H9 (cell line): ENCODE measurements around the gene TNPO2. TPM values are rescaled to one million over a fixed set of nuclear protein-coding genes. Genes with fewer than 3 reads are reported as not detected.

Source experiments
- DNase-seq: peaks from one replicate; pipeline ENCODE4 v3.0.0-alpha.2; 2017
- H2AFZ ChIP-seq: one replicate; pipeline ENCODE4 v1.6.1; 2013; ENCODE audit warnings: mild to moderate bottlenecking, low read length, control low read depth, moderate library complexity
- H2AK5ac ChIP-seq: 2 replicates; pipeline ENCODE4 v1.6.1; 2013; ENCODE audit warnings: low read length, control low read depth, mixed read lengths; ENCODE audit not compliant: insufficient read length
- H2BK120ac ChIP-seq: one replicate; pipeline ENCODE4 v1.6.1; 2013; ENCODE audit warnings: low read depth, mild to moderate bottlenecking, low read length, control low read depth, inconsistent platforms; ENCODE audit not compliant: poor library complexity, severe bottlenecking
- H2BK12ac ChIP-seq: 2 replicates; pipeline ENCODE4 v1.6.1; 2013; ENCODE audit warnings: low read length, control low read depth, mixed read lengths, low read depth; ENCODE audit not compliant: insufficient read length
- H2BK15ac ChIP-seq: 2 replicates; pipeline ENCODE4 v1.6.1; 2013; ENCODE audit warnings: low read depth, low read length, control low read depth
- H2BK20ac ChIP-seq: one replicate; pipeline ENCODE4 v1.6.1; 2013; ENCODE audit warnings: low read depth, mild to moderate bottlenecking, low read length, control low read depth, inconsistent platforms; ENCODE audit not compliant: poor library complexity, severe bottlenecking
- H2BK5ac ChIP-seq: 2 replicates; pipeline ENCODE4 v1.6.1; 2013; ENCODE audit warnings: low read length, control low read depth, mixed read lengths; ENCODE audit not compliant: insufficient read length
- H3K14ac ChIP-seq: 2 replicates; pipeline ENCODE4 v1.6.1; 2013; ENCODE audit warnings: low read length, control low read depth; ENCODE audit not compliant: insufficient read depth
- H3K18ac ChIP-seq: 2 replicates; pipeline ENCODE4 v1.6.1; 2013; ENCODE audit warnings: low read depth, mild to moderate bottlenecking, mixed read lengths, low read length, control low read depth; ENCODE audit not compliant: insufficient read length
- H3K23ac ChIP-seq: 2 replicates; pipeline ENCODE4 v1.6.1; 2013; ENCODE audit warnings: low read length, control low read depth, mixed read lengths, low read depth; ENCODE audit not compliant: insufficient read length
- H3K23me2 ChIP-seq: 2 replicates; pipeline ENCODE4 v1.6.1; 2013; ENCODE audit warnings: low read depth, mild to moderate bottlenecking, mixed read lengths, low read length, control low read depth; ENCODE audit not compliant: insufficient read length, poor library complexity, severe bottlenecking
- H3K27ac ChIP-seq: 2 replicates; pipeline ENCODE4 v1.5.1; 2013; ENCODE audit warnings: low read length, control low read depth, mixed read lengths, low read depth; ENCODE audit not compliant: insufficient read length
- H3K27me3 ChIP-seq: 2 replicates; pipeline ENCODE4 v1.6.1; 2013; ENCODE audit warnings: low read length, control low read depth, inconsistent platforms; ENCODE audit not compliant: insufficient read depth
- H3K4ac ChIP-seq: 2 replicates; pipeline ENCODE4 v1.6.1; 2013; ENCODE audit warnings: low read depth, mild to moderate bottlenecking, control low read depth, inconsistent platforms, low read length, moderate library complexity
- H3K4me1 ChIP-seq: 2 replicates; pipeline ENCODE4 v1.6.1; 2013; ENCODE audit warnings: low read length, control low read depth, inconsistent platforms; ENCODE audit not compliant: insufficient read depth
- H3K4me2 ChIP-seq: 2 replicates; pipeline ENCODE4 v1.6.1; 2013; ENCODE audit warnings: low read length, control low read depth, mixed read lengths; ENCODE audit not compliant: insufficient read length, insufficient read depth
- H3K56ac ChIP-seq: 2 replicates; pipeline ENCODE4 v1.6.1; 2013; ENCODE audit warnings: low read depth, mild to moderate bottlenecking, mixed read lengths, low read length, control low read depth; ENCODE audit not compliant: insufficient read length
- H3K79me1 ChIP-seq: 2 replicates; pipeline ENCODE4 v1.6.1; 2013; ENCODE audit warnings: low read depth, mild to moderate bottlenecking, moderate library complexity, low read length, control low read depth, inconsistent platforms; ENCODE audit not compliant: insufficient read depth, poor library complexity, severe bottlenecking
- H3K79me2 ChIP-seq: 2 replicates; pipeline ENCODE4 v1.6.1; 2013; ENCODE audit warnings: low read length, control low read depth, inconsistent platforms; ENCODE audit not compliant: insufficient read depth
- H3K9ac ChIP-seq: 2 replicates; pipeline ENCODE4 v1.6.1; 2013; ENCODE audit warnings: low read length, control low read depth, mixed read lengths; ENCODE audit not compliant: insufficient read length; ENCODE audit errors: extremely low read depth
- H3K9me3 ChIP-seq: one replicate; pipeline ENCODE4 v1.6.1; 2013; ENCODE audit warnings: low read depth, low read length, inconsistent platforms; ENCODE audit not compliant: control insufficient read depth
- H3T11ph ChIP-seq: one replicate; pipeline ENCODE4 v1.6.1; 2013; ENCODE audit warnings: mild to moderate bottlenecking, low read length, control low read depth, inconsistent platforms
- H4K20me1 ChIP-seq: one replicate; pipeline ENCODE4 v1.6.1; 2013; ENCODE audit not compliant: control insufficient read depth, insufficient read length, insufficient read depth
- H4K5ac ChIP-seq: 2 replicates; pipeline ENCODE4 v1.6.1; 2013; ENCODE audit warnings: low read depth, mild to moderate bottlenecking, mixed read lengths, low read length, control low read depth; ENCODE audit not compliant: insufficient read length
- H4K8ac ChIP-seq: replicated peaks from 2 replicates; pipeline ENCODE4 v1.6.1; 2013; ENCODE audit warnings: low read length, control low read depth, mixed read lengths, low read depth; ENCODE audit not compliant: insufficient read length
- H4K91ac ChIP-seq: 2 replicates; pipeline ENCODE4 v1.6.1; 2013; ENCODE audit warnings: low read depth, mild to moderate bottlenecking, moderate library complexity, mixed read lengths, low read length, control low read depth; ENCODE audit not compliant: insufficient read length
- H3K27ac Mint-ChIP-seq, 3 experiments: 2 replicates in 2 of 3; 3 replicates in 1 of 3; pipeline ENCODE4 v1.8.0; 2020 to 2021; ENCODE audit warnings: mixed read lengths in 3 of 3, mild to moderate bottlenecking in 1 of 3, moderate library complexity in 1 of 3
- H3K27me3 Mint-ChIP-seq: 2 replicates; pipeline ENCODE4 v1.8.0; 2021; ENCODE audit warnings: low read depth, mild to moderate bottlenecking, moderate library complexity, mixed read lengths
- H3K36me3 Mint-ChIP-seq, 3 experiments: 2 replicates in 2 of 3; 3 replicates in 1 of 3; pipeline ENCODE4 v1.8.0; 2020 to 2021; ENCODE audit warnings: low read depth in 3 of 3, mixed read lengths in 3 of 3; ENCODE audit not compliant: insufficient read depth in 1 of 3
- H3K4me1 Mint-ChIP-seq, 2 experiments: 2 replicates each; pipeline ENCODE4 v1.8.0; 2020; ENCODE audit warnings: mixed read lengths in 2 of 2
- H3K4me3 Mint-ChIP-seq, 2 experiments: 2 replicates in 1 of 2; 3 replicates in 1 of 2; pipeline ENCODE4 v1.8.0; 2020 to 2021; ENCODE audit warnings: mild to moderate bottlenecking in 2 of 2, mixed read lengths in 2 of 2, moderate library complexity in 1 of 2
- H3K9me3 Mint-ChIP-seq, 2 experiments: 2 replicates in 1 of 2; 3 replicates in 1 of 2; pipeline ENCODE4 v1.8.0; 2020; ENCODE audit warnings: mild to moderate bottlenecking in 2 of 2, mixed read lengths in 2 of 2, moderate library complexity in 1 of 2
- WGBS: extraction: QIAGEN DNeasy Blood & Tissue Kit; methylation state at CpG from one replicate; pipeline ENCODE4 v1.1.7; 2013; ENCODE audit warnings: missing lambda C conversion rate, low lambda C conversion rate, mixed read lengths; ENCODE audit not compliant: insufficient read length; ENCODE audit errors: extremely low coverage; 5-methylcytosine and 5-hydroxymethylcytosine counted together
- total RNA-seq: library from RNA; stranded (reverse); gene quantifications from 2 replicates; pipeline ENCODE4 v1.2.1, GENCODE V29; 2021
- TF ChIP-seq, protein P1 (sequence below): fragments of 200-600 bp; sonication (generic); conservative IDR thresholded peaks from 3 replicates; pipeline ENCODE4 v1.8.0; 2021; ENCODE audit warnings: antibody characterized with exemption, mild to moderate bottlenecking

The TNPO2 gene
- total RNA-seq, 1 experiment from 2014 or later = 159 TPM

DNA sequence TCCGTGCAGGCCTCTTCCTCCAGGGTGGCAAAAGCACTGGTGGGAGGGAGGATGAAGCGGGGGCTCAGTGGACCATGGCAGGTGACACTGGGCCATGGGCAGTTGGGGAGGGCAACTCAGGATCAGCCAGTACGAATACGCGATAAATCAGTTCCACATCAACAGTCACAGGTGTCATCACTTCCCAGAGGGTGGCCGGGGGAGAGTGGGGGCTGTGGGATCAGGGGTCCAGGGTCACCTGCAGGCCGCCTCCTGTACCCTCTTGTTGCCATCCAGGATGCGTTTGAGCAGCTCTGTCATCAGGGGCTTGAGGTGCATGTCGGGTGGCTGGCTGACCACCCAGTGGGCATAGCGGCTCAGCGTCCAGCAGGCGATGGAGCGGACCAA lies 17.4 kb downstream of the TNPO2 start:
- H2BK5ac ChIP-seq = no peak overlapping the region
- H3K23ac ChIP-seq = no peak overlapping the region
- H4K5ac ChIP-seq = no peak overlapping the region
- H3K9ac ChIP-seq = no peak overlapping the region
- no peak overlapping the region for H3K4ac ChIP-seq
- no peaks in the 10 kb centered on the region for H3K23me2 ChIP-seq
- Mint-ChIP-seq H3K27me3 (no peaks in the 10 kb centered on the region; the same call in 1 of the 2 replicates), H3K4me3 (no peak overlapping the region), H3K27ac (peak overlapping the region in 1 of 3 experiments; percentile 35; a peak in 1 of 7 replicates), H3K9me3 (no peaks in the 10 kb centered on the region; a peak in 1 of 5 replicates), H3K36me3 (peaks cover 58 to 90% (median 83%) of the 10 kb centered on the region in 3 experiments), H3K4me1 (peaks cover 7 to 14% of the 10 kb centered on the region in 2 experiments)
- no peak overlapping the region for H4K91ac ChIP-seq
- no peak overlapping the region for H3K18ac ChIP-seq
- H3K4me2 ChIP-seq = no peak overlapping the region
- H4K20me1 ChIP-seq = no peaks in the 10 kb centered on the region
- no peaks in the 10 kb centered on the region for H3K79me1 ChIP-seq
- no CpG with 5 or more reads among the region's 13 CpGs for WGBS
- no peak overlapping the region for H2BK20ac ChIP-seq
- H2BK12ac ChIP-seq = no peak overlapping the region
- no peaks in the 10 kb centered on the region for H3K27me3 ChIP-seq
- no peak overlapping the region for H2BK15ac ChIP-seq
- TF ChIP-seq, protein P1, sequence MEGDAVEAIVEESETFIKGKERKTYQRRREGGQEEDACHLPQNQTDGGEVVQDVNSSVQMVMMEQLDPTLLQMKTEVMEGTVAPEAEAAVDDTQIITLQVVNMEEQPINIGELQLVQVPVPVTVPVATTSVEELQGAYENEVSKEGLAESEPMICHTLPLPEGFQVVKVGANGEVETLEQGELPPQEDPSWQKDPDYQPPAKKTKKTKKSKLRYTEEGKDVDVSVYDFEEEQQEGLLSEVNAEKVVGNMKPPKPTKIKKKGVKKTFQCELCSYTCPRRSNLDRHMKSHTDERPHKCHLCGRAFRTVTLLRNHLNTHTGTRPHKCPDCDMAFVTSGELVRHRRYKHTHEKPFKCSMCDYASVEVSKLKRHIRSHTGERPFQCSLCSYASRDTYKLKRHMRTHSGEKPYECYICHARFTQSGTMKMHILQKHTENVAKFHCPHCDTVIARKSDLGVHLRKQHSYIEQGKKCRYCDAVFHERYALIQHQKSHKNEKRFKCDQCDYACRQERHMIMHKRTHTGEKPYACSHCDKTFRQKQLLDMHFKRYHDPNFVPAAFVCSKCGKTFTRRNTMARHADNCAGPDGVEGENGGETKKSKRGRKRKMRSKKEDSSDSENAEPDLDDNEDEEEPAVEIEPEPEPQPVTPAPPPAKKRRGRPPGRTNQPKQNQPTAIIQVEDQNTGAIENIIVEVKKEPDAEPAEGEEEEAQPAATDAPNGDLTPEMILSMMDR = no peak
- no peaks in the 10 kb centered on the region for H3K9me3 ChIP-seq
- H3K56ac ChIP-seq = no peak overlapping the region
- no peaks in the 10 kb centered on the region for H3K4me1 ChIP-seq
- H3K14ac ChIP-seq = no peak overlapping the region
- no peak overlapping the region for H2BK120ac ChIP-seq
- no peak overlapping the region for H2AFZ ChIP-seq
- H2AK5ac ChIP-seq = no peak overlapping the region
- no peaks in the 10 kb centered on the region for H3K79me2 ChIP-seq
- no peak overlapping the region for H3K27ac ChIP-seq
- no peak overlapping the region for H3T11ph ChIP-seq
- DNase-seq = no peak
- H4K8ac ChIP-seq = no peak overlapping the region
